Effector memory CD8-positive, alpha-beta T cell (primary cell): ENCODE results near the gene SPON1.

Experiments used
- ATAC-seq: fragments of 150-1000 bp; cut with Tn5 transposase; replicated peaks from 2 replicates; pipeline ENCODE4 v1.10.0; 2021; ENCODE audit warnings: mild to moderate bottlenecking, moderate library complexity
- DNase-seq, 3 experiments: peaks; one replicate each; pipeline ENCODE4 v3.0.0; 2021
- H3K27ac Mint-ChIP-seq, 2 donors: one replicate each; pipeline ENCODE4 v1.8.0; 2022; ENCODE audit warnings: mild to moderate bottlenecking in 2 of 2, mixed read lengths in 2 of 2, moderate library complexity in 2 of 2
- H3K27me3 Mint-ChIP-seq, 2 donors: one replicate each; pipeline ENCODE4 v1.8.0; 2022; ENCODE audit warnings: mixed read lengths in 2 of 2
- H3K36me3 Mint-ChIP-seq: one replicate; pipeline ENCODE4 v1.8.0; 2022; ENCODE audit warnings: mild to moderate bottlenecking, moderate library complexity, mixed read lengths; ENCODE audit not compliant: insufficient read depth
- H3K4me1 Mint-ChIP-seq, 2 donors: one replicate each; pipeline ENCODE4 v1.8.0; 2022; ENCODE audit warnings: low read depth in 2 of 2, mixed read lengths in 2 of 2
- H3K4me3 Mint-ChIP-seq, 2 donors: one replicate each; pipeline ENCODE4 v1.8.0; 2022; ENCODE audit warnings: mild to moderate bottlenecking in 2 of 2, mixed read lengths in 2 of 2, moderate library complexity in 2 of 2
- H3K9me3 Mint-ChIP-seq, 2 donors: one replicate each; pipeline ENCODE4 v1.8.0; 2022; ENCODE audit warnings: mixed read lengths in 2 of 2

The SPON1 gene

DNA sequence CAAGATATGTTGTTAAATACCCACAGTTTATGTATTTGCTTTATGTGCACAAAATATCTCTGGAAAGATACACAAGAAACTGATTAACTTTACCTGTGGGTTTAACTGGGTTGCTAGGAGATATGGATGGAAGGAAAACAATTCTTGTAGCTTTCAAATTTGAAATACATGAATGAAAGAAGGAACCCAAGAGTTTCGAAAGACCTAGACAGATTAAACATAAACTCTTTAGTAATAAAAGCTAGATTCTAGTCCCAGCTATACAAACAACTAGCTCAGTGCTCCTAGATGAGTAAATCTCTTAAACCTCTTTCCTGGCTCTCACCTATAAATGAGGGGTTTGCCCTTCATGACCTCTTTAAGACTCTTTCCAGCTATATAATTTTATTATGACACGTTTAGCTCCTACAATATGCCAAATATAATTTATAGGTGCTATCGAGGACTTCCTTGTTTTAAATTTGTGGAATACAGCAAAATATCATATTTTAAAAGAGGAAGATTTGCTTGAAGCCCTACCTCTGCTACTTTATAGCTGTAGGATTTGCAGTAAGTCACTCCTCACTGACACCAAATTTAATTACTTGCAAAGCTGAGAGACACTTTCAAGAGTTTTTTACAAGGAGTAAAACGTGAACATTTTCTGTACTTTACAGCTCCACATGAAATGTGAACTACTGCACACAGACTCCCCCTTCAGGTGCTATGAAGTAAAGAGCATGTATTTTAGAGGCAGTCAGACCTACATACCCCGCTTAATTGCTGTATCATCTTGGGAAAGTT is 345.8 kb downstream of the SPON1 start:
- no peak overlapping the region for H3K27ac Mint-ChIP-seq
- no peak for DNase-seq
- H3K4me3 Mint-ChIP-seq: no peak overlapping the region

GRCh38 chr11:14308897-14309387 is 346.4 kb downstream of the SPON1 start:
- DNase-seq (no peak), ATAC-seq (peak; percentile 39)
- Mint-ChIP-seq H3K4me1 (peaks cover 25 to 47% of the 10 kb centered on the region in 2 donors), H3K9me3 (no peaks in the 10 kb centered on the region), H3K27me3 (no peaks in the 10 kb centered on the region), H3K27ac (no peak overlapping the region), H3K36me3 (peaks cover 2% of the 10 kb centered on the region), H3K4me3 (no peak overlapping the region)

More for the DNA sequence above, 345.8 kb downstream of the SPON1 start:
- Mint-ChIP-seq H3K36me3 (peaks cover under 1% of the 10 kb centered on the region), H3K4me1 (peaks cover 27 to 49% of the 10 kb centered on the region in 2 donors), H3K9me3 (no peaks in the 10 kb centered on the region), H3K27me3 (no peaks in the 10 kb centered on the region)
- ATAC-seq: peak; percentile 81

DNA sequence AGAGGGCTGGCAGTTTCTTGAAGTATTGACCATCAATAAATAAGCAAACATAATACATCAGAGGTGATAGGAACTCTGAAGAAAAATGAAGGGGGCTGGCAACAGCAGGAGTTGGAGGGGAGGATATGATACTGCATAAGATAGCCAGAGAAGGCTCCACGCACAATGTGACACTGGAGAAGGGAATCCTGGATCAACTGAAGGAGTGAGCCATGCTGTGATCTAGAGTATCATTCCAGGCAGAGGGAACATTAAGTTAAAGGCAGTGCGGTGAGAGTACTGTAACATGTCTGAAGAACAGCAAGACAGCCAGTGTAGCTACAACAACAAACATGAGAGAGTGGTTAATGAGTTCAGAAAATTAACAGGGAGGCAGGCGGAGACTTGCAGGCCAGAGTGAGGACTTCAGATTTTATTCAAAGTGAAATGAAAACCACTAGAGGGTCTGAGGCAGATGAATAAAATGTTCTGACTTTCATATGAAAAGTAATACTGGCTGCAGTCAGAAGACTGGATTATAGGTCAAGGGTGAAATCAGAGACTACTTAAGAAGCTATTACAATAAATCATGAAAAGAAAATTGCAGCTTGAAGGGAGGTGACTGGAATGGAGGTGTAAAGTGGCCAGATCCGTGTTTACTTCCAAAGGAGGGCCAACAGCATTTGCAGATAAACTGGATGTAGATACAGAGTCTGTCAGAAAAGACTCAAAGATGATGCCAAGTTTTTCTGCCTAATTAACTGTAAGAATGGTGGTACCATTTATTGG is 347.1 kb downstream of the SPON1 start:
- H3K9me3 Mint-ChIP-seq: no peaks in the 10 kb centered on the region
- H3K4me1 Mint-ChIP-seq: peaks cover 26 to 45% of the 10 kb centered on the region in 2 donors
- DNase-seq (no peak), ATAC-seq (no peak)
- H3K27ac Mint-ChIP-seq: no peak overlapping the region
- no peaks in the 10 kb centered on the region for H3K27me3 Mint-ChIP-seq
- peaks cover 2% of the 10 kb centered on the region for H3K36me3 Mint-ChIP-seq
- no peak overlapping the region for H3K4me3 Mint-ChIP-seq

- DNase-seq (no peak), ATAC-seq (no peak)
- H3K27ac Mint-ChIP-seq: no peak overlapping the region
- peaks cover 2% of the 10 kb centered on the region for H3K36me3 Mint-ChIP-seq
- H3K9me3 Mint-ChIP-seq: no peaks in the 10 kb centered on the region
- peaks cover 33 to 45% of the 10 kb centered on the region in 2 donors for H3K4me1 Mint-ChIP-seq
- no peak overlapping the region for H3K4me3 Mint-ChIP-seq
- no peaks in the 10 kb centered on the region for H3K27me3 Mint-ChIP-seq
Measured at GRCh38 chr11:14310679-14311078, 348.2 kb downstream of the SPON1 start.

DNA sequence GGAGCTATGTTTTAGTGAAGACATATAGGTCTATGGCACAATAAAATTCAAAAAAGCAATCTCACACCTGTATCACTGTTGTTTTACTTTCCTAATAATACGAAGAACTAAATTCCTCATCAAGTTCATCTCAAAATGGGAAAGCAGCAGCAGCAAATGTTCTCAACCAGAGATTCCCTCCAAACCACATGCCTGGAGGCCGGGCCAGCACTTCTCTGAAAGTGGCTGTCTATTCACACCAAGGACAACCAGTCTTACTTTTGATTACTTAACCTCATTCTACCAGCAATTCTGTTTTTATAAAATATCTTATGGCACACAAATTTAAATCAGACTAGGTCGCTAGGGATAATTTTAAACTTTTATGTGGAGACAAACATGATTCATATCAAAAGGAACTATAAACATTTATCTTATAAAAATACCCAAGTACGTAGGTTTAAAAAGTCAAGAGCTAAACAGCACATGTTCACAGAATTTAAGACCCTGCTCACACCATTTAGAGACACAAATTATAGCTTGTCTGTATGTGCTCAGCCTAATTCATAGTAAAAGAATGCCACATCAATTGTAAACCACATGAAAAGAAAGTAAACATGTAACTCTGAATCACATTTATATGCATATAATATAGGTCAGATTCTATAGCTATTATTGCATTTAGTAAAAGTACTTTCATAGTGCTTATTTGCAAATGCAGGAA is 350.4 kb downstream of the SPON1 start:
- H3K27me3 Mint-ChIP-seq: no peaks in the 10 kb centered on the region
- H3K27ac Mint-ChIP-seq: peak overlapping the region; percentile 9 to 52
- H3K4me3 Mint-ChIP-seq: peak overlapping the region; percentile 13 to 14
- DNase-seq (no peak), ATAC-seq (peak; percentile 52)
- peaks cover 5% of the 10 kb centered on the region for H3K36me3 Mint-ChIP-seq
- H3K4me1 Mint-ChIP-seq: peaks cover 37 to 49% of the 10 kb centered on the region in 2 donors
- H3K9me3 Mint-ChIP-seq: no peaks in the 10 kb centered on the region

- Mint-ChIP-seq H3K27ac (no peak overlapping the region), H3K4me1 (peaks cover 48 to 49% of the 10 kb centered on the region in 2 donors), H3K27me3 (no peaks in the 10 kb centered on the region), H3K36me3 (peaks cover 5% of the 10 kb centered on the region), H3K4me3 (peak overlapping the region in 1 of 2 donors; percentile 43), H3K9me3 (no peaks in the 10 kb centered on the region)
- DNase-seq: no peak
- ATAC-seq: peak; percentile 17
Measured at GRCh38 chr11:14314127-14314526, 351.6 kb downstream of the SPON1 start.

DNA sequence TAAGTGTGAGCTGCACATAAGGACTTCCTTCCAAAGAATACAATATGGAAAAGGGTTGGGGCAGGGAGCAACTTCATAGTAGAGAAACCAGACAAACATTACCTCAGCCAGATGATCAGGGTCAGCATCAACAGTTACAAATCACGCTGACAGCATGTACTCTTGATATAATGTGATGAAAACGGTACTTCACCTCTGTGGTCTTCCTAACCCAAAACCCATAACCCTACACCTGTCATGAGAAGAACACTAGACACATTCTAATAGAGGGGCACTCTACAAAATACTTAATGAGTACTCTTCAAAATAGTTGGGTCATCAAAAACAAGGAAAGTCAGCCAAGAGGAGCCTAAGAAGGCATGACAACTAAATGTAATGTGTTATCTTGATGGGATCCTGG is 352.6 kb downstream of the SPON1 start:
- Mint-ChIP-seq H3K27ac (no peak overlapping the region), H3K36me3 (peaks cover 5% of the 10 kb centered on the region), H3K27me3 (no peaks in the 10 kb centered on the region), H3K9me3 (no peaks in the 10 kb centered on the region), H3K4me1 (peaks cover 56 to 57% of the 10 kb centered on the region in 2 donors), H3K4me3 (no peak overlapping the region)
- ATAC-seq (no peak), DNase-seq (no peak)
